Measurements from ENCODE around the gene CACFD1. TPM values are rescaled to one million over a fixed set of nuclear protein-coding genes. Genes with fewer than 3 reads are reported as not detected.

The CACFD1 gene
- total RNA-seq, 1 donor from 2014 or later: 1.1 TPM

DNA sequence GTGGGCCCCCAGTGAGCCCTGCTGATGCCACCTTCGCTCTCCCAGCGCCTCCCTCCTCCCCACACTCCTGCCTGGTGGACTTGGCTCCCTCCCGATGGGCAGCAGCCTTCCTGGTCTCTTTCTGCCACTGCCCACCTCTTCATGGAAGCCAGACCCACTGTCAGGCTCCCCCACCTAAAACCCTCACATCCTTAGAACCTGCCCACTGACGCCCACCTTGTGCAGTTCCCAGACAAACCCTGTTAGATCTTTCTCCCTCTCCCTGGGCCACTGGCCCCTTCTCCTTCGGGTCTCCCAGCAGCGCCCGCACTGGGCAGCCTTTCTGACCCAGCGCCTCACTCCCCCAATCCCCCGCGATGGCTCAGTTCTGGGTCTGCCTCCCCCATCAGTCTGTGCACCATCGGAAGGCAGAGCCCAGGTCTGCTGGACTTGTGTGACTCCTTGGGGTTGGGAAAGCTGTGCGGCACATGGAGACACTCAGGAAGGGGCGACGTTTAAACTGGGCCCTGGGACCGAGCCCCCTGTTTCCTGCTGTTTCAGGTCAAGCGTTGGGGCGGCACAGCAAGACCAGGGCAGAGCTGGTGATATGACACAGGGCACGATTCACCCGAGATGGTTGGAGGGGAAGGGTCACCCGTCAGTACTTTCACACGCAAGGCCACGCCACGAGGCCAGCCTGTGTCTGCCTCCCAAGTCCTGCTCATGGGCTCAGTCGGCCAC lies 47.6 kb downstream of the CACFD1 start:
- Mint-ChIP-seq H3K27me3 (ENCODE audit: insufficient read depth) (no peaks in the 10 kb centered on the region), H3K4me1 (ENCODE audit: low read depth) (peaks cover 6% of the 10 kb centered on the region), H3K27ac (no peak overlapping the region), H3K4me3 (no peak overlapping the region), H3K9me3 (peaks cover 7% of the 10 kb centered on the region), H3K36me3 (ENCODE audit: low read depth) (no peaks in the 10 kb centered on the region)
- DNase-seq (ENCODE audit: low spot score): no peak
- intact Hi-C loops (cut with micrococcal nuclease): no loop called here

DNA sequence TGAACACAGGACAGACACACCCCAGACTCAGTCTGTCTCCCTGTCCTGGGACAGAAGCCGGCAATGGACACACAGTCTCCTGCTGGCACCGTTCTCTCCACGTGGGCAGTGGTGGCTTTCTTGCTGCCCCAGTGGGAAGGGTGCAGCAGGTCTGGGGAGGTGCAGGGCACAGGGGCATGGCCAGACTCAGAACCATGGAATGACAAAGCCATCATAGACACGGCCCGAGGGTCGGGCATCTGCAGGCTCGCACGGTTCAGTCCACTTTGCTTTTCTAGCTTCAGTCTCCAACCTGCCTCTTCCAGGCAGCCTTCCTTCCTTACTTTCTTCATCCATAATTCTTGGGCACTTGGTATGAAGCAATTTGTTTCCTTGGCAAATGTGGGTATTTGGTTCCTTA lies 48.3 kb downstream of the CACFD1 start:
- no peak overlapping the region for H3K27ac Mint-ChIP-seq
- H3K4me1 Mint-ChIP-seq (ENCODE audit: low read depth): peaks cover 6% of the 10 kb centered on the region
- H3K9me3 Mint-ChIP-seq: peaks cover 3% of the 10 kb centered on the region
- H3K4me3 Mint-ChIP-seq: no peak overlapping the region
- DNase-seq (ENCODE audit: low spot score): no peak
- H3K36me3 Mint-ChIP-seq (ENCODE audit: low read depth): no peaks in the 10 kb centered on the region
- no peaks in the 10 kb centered on the region for H3K27me3 Mint-ChIP-seq (ENCODE audit: insufficient read depth)
- intact Hi-C loops (cut with micrococcal nuclease): no loop called here

DNA sequence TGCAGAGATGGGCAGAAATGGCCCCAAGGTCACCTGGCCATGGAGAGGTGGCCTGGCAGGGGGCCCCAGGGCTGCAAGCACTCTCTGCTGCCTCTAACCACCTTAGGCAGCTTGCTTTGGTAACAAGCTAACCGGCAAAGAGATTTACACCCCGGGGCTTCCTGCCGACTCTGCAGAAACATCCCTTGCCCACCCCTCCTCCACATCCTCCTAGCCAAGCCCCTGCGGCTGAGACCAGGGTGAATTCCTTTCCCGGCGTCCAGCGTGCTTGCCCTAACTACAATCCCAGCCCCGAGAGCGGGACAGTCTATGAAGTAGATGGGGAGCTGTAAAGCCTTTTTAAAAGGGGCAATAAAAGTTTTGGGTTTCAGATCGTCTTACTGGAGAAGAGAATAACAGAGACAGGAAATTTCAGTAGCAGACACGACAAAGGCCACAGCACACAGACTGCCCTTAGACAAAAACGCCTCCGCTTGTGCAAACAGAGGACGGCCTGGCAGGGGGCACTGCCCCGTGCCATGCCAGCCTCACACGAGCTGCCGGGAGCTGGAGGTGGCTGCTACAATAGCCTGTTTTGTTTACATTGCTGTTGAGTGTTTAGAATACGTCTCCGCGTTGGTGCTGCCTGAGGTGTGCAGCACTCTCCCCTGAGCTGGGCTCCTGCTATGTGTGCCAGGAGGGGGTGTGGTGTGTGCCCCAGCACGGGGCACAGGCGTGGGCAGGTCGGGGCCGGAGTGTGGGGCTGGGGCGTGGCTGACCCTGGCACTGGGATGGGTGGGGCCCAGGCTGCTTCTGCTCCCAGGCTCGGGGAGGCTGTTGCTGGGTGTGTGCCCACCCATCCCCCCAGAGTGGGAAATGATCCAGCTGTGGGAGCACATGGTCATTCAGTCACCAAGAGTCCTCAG lies 49.7 kb downstream of the CACFD1 start:
- Mint-ChIP-seq H3K9me3 (no peaks in the 10 kb centered on the region), H3K27me3 (ENCODE audit: insufficient read depth) (no peaks in the 10 kb centered on the region), H3K4me3 (no peak overlapping the region), H3K36me3 (ENCODE audit: low read depth) (no peaks in the 10 kb centered on the region), H3K4me1 (ENCODE audit: low read depth) (peaks cover 6% of the 10 kb centered on the region), H3K27ac (no peak overlapping the region)
- intact Hi-C loops (cut with micrococcal nuclease): no loop called here
- DNase-seq (ENCODE audit: low spot score): no peak

DNA sequence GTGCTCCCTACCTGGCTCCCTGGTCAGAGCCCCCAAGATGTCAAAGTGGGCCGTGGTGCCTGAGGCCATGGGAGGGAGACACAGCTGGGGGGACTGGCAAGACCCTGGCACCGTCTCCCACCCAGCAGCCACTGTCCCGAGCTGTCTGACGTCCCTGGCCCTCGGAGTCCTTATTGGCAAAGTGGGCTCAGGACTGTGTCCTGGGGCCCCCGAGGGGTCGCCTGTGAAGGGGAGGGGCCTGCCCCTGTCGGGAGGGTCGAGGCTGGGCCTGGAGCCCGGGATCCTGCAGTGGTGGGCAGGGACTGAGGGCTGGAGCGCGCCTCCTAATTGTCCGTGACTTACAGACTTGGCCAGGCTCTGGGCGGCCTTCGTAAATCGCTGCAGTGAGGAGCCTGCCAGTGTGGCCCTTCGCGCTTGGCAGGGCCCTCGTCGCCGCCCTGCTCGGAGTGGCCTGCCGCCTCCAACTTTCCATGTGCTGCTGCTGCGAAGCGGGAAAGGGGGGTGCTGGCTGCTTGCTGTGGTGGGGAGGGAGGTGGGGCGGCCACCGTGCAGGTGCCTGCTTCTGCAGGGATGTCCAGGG lies 51.2 kb downstream of the CACFD1 start:
- peaks cover 6% of the 10 kb centered on the region for H3K4me1 Mint-ChIP-seq (ENCODE audit: low read depth)
- H3K27me3 Mint-ChIP-seq (ENCODE audit: insufficient read depth): no peaks in the 10 kb centered on the region
- H3K4me3 Mint-ChIP-seq: no peak overlapping the region
- DNase-seq (ENCODE audit: low spot score): no peak
- no peaks in the 10 kb centered on the region for H3K36me3 Mint-ChIP-seq (ENCODE audit: low read depth)
- intact Hi-C loops (cut with micrococcal nuclease): no loop called here
- H3K27ac Mint-ChIP-seq: no peak overlapping the region
- no peaks in the 10 kb centered on the region for H3K9me3 Mint-ChIP-seq

GRCh38 chr9:133511607-133512006 lies 51.8 kb downstream of the CACFD1 start:
- peaks cover 6% of the 10 kb centered on the region for H3K4me1 Mint-ChIP-seq (ENCODE audit: low read depth)
- no peak for DNase-seq (ENCODE audit: low spot score)
- no peaks in the 10 kb centered on the region for H3K27me3 Mint-ChIP-seq (ENCODE audit: insufficient read depth)
- no peak overlapping the region for H3K4me3 Mint-ChIP-seq
- no peak overlapping the region for H3K27ac Mint-ChIP-seq
- intact Hi-C loops (cut with micrococcal nuclease): no loop called here
- no peaks in the 10 kb centered on the region for H3K36me3 Mint-ChIP-seq (ENCODE audit: low read depth)
- H3K9me3 Mint-ChIP-seq: no peaks in the 10 kb centered on the region

DNA sequence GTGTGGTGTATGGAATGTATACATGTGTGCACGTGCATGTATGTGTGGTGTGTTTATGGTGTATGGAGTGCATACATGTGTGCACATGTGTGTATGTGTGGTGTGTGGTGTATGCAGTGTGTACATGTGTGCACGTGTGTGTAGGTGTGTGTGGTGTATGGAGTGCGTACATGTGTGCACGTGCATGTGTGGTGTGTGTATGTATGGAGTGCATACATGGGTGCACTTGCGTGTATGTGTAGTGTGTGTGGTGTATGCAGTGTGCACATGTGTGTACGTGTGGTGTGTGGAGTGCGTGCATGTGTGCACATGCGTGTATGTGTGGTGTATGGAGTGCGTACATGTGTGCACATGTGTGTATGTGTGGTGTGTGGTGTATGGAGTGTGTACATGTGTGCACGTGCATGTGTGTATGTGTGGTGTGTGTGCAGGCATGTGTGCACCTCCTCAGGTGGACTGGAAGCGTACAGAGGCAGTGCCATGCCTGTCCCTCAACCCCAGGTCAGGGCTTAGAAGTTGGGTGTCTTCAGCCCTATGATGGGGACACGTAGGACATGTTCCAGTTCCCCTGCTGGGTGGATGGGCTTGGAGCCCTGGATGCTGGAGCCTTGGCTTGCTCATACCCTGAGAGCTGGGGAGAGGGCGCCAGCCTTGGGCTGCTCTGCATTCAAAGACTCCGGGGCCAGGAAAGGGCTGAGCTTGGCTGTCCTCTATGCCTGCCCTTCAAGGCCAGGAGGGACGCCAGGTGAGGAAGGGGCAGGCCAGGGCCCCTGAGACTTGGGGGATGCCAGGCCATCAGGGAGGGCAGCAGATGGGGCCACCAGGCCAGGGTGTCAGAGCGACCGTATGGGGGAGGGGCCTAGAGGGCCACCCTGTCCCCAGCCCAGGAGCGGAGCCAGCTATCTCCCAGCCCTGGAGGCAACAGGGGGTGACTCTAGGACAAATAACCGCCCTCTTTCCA lies 52.8 kb downstream of the CACFD1 start:
- DNase-seq (ENCODE audit: low spot score): no peak
- Mint-ChIP-seq H3K4me3 (no peak overlapping the region), H3K27ac (no peak overlapping the region), H3K9me3 (no peaks in the 10 kb centered on the region), H3K4me1 (ENCODE audit: low read depth) (peaks cover 6% of the 10 kb centered on the region), H3K27me3 (ENCODE audit: insufficient read depth) (no peaks in the 10 kb centered on the region), H3K36me3 (ENCODE audit: low read depth) (no peaks in the 10 kb centered on the region)
- intact Hi-C loops (cut with micrococcal nuclease): no loop called here

- intact Hi-C loops (cut with micrococcal nuclease): no loop called here
- Mint-ChIP-seq H3K4me1 (ENCODE audit: low read depth) (peaks cover 6% of the 10 kb centered on the region), H3K9me3 (no peaks in the 10 kb centered on the region), H3K27me3 (ENCODE audit: insufficient read depth) (no peaks in the 10 kb centered on the region), H3K27ac (no peak overlapping the region), H3K36me3 (ENCODE audit: low read depth) (no peaks in the 10 kb centered on the region), H3K4me3 (no peak overlapping the region)
- DNase-seq (ENCODE audit: low spot score): no peak
These were observed 53.7 kb downstream of the CACFD1 start for GRCh38 chr9:133513214-133514100.

DNA sequence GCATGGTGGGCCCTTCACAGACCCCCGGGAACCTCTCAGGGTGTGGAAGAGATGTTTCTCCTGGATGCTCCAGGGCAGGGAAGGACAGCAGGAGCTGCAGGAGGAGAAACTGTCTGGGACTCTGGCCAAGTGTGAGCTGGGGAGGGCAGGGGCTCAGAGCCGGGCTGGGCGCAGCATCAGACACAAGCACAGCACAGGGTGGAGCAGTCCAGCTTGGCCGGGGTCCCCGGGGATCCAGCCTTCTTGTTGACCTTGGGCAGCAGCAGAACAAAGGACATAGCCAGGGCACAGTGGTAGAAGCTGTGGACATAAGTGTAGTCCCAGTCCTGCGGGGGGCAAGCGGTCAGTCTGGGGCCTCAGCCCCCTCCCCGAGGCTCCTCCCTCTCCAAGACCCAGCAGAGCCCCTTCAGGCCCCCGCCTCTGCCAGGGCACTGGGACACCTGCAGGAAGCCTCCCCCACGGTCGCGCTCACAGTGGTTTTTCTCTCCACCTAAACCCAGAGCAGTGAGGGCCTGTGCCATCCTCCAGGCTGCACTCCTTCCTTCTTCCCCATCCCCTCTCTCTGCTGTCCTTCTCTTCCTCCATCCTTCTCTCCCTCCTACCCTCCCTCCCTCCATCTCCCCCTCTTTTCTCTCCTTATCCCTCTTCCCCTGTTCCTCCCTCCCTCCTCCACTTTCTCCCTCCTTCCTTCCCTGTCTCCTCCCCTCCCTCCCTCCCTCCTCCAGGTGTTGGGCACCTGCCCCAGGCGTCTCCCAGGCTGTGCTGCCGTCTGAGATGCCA lies 54.9 kb downstream of the CACFD1 start:
- H3K4me3 Mint-ChIP-seq: no peak overlapping the region
- H3K4me1 Mint-ChIP-seq (ENCODE audit: low read depth): no peaks in the 10 kb centered on the region
- H3K27me3 Mint-ChIP-seq (ENCODE audit: insufficient read depth): no peaks in the 10 kb centered on the region
- DNase-seq (ENCODE audit: low spot score): no peak
- no peaks in the 10 kb centered on the region for H3K36me3 Mint-ChIP-seq (ENCODE audit: low read depth)
- no peak overlapping the region for H3K27ac Mint-ChIP-seq
- H3K9me3 Mint-ChIP-seq: no peaks in the 10 kb centered on the region
- intact Hi-C loops (cut with micrococcal nuclease): no loop called here

- no peak for DNase-seq (ENCODE audit: low spot score)
- no peaks in the 10 kb centered on the region for H3K9me3 Mint-ChIP-seq
- H3K27ac Mint-ChIP-seq: no peak overlapping the region
- H3K36me3 Mint-ChIP-seq (ENCODE audit: low read depth): no peaks in the 10 kb centered on the region
- H3K4me1 Mint-ChIP-seq (ENCODE audit: low read depth): no peaks in the 10 kb centered on the region
- intact Hi-C loops (cut with micrococcal nuclease): no loop called here
- H3K4me3 Mint-ChIP-seq: no peak overlapping the region
- no peaks in the 10 kb centered on the region for H3K27me3 Mint-ChIP-seq (ENCODE audit: insufficient read depth)
These were observed 55.4 kb downstream of the CACFD1 start for GRCh38 chr9:133515240-133515610.

GRCh38 chr9:133515615-133516255 lies 56.0 kb downstream of the CACFD1 start:
- no peaks in the 10 kb centered on the region for H3K9me3 Mint-ChIP-seq
- no peaks in the 10 kb centered on the region for H3K4me1 Mint-ChIP-seq (ENCODE audit: low read depth)
- H3K4me3 Mint-ChIP-seq: no peak overlapping the region
- H3K36me3 Mint-ChIP-seq (ENCODE audit: low read depth): no peaks in the 10 kb centered on the region
- H3K27ac Mint-ChIP-seq: no peak overlapping the region
- no peaks in the 10 kb centered on the region for H3K27me3 Mint-ChIP-seq (ENCODE audit: insufficient read depth)
- DNase-seq (ENCODE audit: low spot score): no peak
- intact Hi-C loops (cut with micrococcal nuclease): no loop called here

All from activated T-helper 1 cell treated with anti-CD3 and anti-CD28 coated beads, Interleukin-12 subunit alpha, Interleukin-12 subunit beta, Interleukin-2, Interleukin-4 antibody, amounts not matched to agents 30 ng/mL and 10 ng/mL and 1 ng/mL, durations not matched to agents 14 hours and 24 hours and 36 hours (primary cell).